GM18505 (cell line): ENCODE results near the gene GAL3ST2.
"Not testable (repeated sequence)": the region's sequence is repeated elsewhere in the genome, so short reads cannot be mapped to it uniquely, and the experiment has no call there.

Experiments
- ATAC-seq: cut with Tn5 transposase; IDR thresholded peaks from one replicate; pipeline ENCODE4 v1.9.1; 2021; ENCODE audit not compliant: unreplicated experiment
- POLR2A ChIP-seq: IDR thresholded peaks from 4 replicates; pipeline ENCODE4 v1.6.1; 2011; ENCODE audit warnings: borderline replicate concordance; ENCODE audit not compliant: insufficient read depth, insufficient read length; ENCODE audit errors: extremely low read depth

The GAL3ST2 gene

GRCh38 chr2:241833101-241833663 lies 56.6 kb downstream of the GAL3ST2 start:
- TF ChIP-seq POLR2A: no peak
- no peak for ATAC-seq

DNA sequence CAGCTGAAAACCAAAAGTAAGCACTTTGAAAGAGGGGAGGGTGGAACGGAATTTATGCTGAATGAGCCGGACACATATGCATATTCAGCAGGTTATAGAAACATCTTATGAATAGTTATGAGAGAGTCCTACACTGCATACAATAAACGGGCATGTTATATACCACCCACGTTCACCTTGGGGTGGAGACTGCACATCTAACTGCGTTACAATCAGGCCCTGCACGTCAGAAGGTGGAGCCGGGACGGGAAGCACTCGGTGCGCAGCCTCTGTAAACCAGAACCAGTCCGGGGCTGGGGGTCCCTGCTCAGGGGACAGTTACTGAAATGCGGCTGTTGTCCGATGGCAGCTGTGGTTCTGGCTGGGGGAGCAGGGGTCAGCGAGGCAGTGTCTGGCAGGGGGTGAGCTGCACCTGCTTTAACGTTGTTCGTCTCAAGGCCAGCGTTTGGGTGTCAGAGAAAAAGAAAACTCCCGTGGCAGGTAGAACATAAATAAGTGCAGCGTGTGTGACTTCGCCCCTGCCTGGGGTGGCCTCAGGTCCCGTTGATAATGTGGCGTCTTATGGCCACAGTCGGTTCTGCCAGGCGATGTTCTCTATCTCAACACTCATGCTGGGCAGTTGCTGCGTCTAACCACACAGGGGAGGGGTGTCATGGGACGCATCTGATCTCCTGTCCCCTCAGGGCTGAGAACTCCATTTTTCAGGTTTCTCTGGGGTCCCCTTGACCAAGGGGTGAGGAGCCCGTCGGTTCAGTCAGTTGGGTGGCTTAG lies 57.3 kb downstream of the GAL3ST2 start:
- not testable (repeated sequence) for ATAC-seq

GRCh38 chr2:241834527-241835210 lies 58.0 kb downstream of the GAL3ST2 start:
- ATAC-seq: no peak
- TF ChIP-seq POLR2A: no peak

- no peak for ATAC-seq
- TF ChIP-seq POLR2A: no peak
Observed at GRCh38 chr2:241835611-241836010, 59.0 kb downstream of the GAL3ST2 start.

DNA sequence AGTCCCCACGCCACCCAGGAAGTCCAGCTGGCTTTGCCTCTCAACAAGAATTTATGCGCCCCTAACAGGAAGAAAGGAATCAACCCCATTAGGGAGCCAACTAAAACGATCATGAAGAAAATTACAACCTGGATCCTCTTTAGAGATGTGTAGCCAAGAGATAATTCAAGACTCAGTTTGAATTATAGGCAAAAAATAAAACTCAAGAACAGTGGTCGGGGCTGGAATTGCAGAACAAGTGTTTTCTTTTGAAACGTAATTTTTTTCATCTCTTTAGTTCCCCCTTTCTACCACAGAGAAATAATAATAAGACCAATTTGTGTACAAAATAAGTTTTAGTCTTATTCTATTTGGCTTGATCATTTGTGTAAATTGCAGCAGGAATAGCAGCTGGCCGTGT lies 59.7 kb downstream of the GAL3ST2 start:
- no peak for ATAC-seq
- TF ChIP-seq POLR2A: no peak

DNA sequence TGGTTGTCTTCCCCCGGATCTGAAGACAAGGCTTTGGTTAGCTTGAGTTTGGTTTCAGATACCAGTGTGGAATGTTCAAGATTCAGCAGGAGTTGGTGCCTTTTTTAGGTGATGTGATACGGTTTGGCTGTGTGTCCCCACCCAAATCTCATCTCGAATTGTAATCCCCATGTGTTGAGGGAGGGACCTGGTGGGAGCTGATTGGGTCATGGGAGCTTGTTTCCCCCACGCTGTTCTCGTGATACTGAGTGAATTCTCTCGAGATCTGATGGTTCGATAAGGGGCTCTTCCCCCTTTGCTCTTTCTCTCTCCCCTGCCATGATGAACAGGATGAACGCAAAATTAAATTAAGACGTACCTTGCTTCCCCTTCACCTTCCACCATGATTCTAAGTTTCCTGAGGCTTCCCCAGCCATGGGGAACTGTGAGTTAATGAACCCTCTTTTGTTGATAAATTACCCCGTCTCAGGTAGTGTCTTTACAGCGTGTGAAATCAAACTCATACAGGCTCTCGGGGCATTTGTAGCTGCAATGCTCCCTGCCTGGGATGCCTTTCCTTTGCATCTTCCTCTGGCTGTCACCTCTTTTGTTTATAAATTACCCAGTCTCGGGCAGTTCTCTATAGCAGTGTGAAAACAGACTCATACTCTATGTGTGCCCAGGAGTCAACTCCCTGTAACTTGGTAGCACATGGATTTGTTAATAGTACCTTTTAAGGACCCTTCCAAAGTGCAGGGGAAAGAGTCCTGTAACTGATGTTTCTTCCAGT lies 60.8 kb downstream of the GAL3ST2 start:
- no peak for ATAC-seq
- no peak for TF ChIP-seq POLR2A

DNA sequence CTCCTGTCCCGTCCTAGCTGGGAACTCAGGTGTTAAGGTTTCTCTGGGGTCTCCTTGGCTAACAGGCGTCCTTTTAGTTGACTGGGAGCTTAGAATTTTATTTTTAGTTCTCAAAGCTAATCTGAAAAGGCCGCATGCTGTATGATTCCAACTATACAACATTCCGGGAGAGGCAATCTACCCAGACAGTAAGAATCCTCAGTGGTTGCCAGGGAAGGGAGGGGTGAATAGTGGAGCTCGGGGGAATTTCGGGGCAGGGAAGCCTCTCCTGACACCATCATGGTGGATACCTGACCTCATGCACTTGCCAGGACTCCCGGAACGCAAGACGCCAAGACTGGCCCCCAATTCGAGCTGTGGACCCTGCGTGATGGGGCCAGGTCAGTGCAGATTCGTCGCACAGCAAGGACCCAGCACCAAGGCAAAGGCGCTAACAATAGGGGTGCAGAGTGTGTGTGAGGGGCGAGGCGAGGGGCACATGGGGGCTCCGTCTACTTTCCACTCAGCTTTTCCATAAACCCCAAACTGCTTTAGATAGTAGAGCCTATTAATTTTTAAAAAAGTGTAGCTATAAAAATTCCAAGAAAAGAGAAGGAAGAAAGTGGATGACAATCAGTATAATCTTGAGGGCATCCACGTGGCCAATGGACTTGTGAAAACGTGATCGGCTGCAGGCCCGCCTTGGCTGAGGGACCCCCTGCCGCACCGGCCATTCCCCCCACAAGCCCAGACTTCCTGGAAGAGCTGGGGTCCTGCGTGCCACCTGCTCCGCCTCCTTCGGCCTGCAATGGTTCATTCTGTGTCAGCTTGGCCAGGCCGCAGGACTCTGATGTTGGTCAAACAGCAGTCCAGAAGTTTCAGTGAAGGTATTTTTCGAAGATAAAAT lies 64.8 kb downstream of the GAL3ST2 start:
- no peak for ATAC-seq
- no peak for TF ChIP-seq POLR2A

GRCh38 chr2:241842067-241842415 lies 65.4 kb downstream of the GAL3ST2 start:
- TF ChIP-seq POLR2A: no peak
- no peak for ATAC-seq

GRCh38 chr2:241842620-241843211 lies 66.1 kb downstream of the GAL3ST2 start:
- no peak for ATAC-seq

DNA sequence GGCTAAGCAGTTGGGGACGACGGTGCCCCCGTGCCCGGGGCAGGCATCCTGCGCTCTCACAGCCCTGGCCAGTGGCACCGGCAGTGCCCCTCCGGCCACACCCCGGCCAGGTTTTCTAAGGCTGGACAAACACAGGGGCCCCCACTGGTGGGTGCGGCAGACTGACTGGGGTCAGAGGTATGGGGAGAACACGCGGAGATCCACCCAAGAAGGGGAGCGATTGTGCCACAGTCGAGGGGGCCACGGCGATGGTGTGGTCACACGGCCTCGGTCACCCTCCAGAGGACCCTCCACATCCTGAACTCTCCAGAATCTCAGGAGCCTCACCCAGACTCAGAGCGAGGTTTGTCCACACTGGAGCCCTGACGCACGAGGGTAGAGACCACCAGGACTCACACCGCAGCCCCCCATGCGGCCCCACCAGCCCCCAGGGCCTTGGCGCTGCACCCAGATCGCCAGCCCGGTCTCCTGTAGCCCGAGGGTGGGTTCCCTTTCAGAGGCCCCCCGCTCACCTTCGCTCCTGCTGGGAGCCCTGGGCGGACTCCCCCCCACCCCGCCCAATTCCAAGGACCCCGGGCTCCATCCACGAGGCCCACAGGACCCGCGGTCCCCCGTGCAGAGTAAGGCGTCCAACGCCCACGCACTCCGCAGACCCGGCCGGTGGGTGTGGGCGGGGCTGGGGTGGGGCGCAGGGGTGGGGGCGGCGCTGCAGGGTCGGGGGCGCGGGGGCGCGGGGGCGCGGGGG lies 66.9 kb downstream of the GAL3ST2 start:
- ATAC-seq: no peak
- TF ChIP-seq POLR2A: no peak

More at GRCh38 chr2:241842620-241843211, 66.1 kb downstream of the GAL3ST2 start:
- no peak for TF ChIP-seq POLR2A

DNA sequence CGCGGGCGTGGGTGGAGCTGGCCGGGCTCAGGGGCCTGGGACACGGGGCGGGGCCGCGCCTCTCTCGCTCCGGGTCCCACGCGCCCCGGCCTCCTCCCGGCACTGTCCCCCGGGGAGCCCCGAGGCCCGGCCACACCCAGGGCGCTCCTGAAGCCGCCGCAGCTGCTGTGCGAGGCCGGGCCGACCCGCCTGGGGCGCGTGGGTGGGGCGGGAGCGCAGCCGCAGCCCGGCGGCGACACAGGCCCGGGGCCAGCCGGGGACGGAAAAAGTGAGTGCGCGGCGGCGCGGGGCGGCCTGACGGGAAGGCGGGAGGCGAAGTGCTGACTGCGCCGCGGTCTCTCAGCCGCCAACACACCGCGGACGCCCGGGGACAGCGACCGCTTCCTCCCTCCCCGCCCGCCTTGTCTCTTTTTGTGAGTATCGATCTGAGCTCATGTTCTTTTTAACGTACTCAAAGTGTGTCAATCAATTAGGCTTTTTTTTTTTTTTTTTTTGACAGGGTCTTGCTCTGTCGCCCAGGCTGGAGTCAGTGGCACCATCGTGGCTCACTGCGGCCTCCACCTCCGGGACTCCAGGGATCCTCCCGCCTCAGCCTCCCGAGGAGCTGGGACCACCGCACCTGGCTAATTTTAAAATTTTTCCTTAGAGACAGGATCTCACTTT lies 67.6 kb downstream of the GAL3ST2 start:
- peak; percentile 46 for TF ChIP-seq POLR2A
- ATAC-seq: peak; percentile 69
